ENCODE results near the gene RPAIN. TPM values are rescaled to one million over a fixed set of nuclear protein-coding genes. Genes with fewer than 3 reads are reported as not detected.

RPAIN gene
- total RNA-seq, 1 experiment from 2014 or later, result 49.3 TPM

- H3K4me3 Mint-ChIP-seq (ENCODE audit: unreplicated experiment), result no peak overlapping the region
- H3K9me3 Mint-ChIP-seq (ENCODE audit: unreplicated experiment), result no peaks in the 10 kb centered on the region
- H3K27ac Mint-ChIP-seq (ENCODE audit: low read depth, unreplicated experiment), result no peak overlapping the region
- peaks cover 95% of the 10 kb centered on the region for H3K36me3 Mint-ChIP-seq (ENCODE audit: insufficient read depth, unreplicated experiment)
- POLR2A ChIA-PET, result interaction anchor here (0.7 kb wide), 1 partner anchor 882 kb away, joined by 4 read pairs; no protein-coding TSS in a partner anchor
- no TSS peak for BruUV-seq (replicated peaks)
- H3K4me1 Mint-ChIP-seq (ENCODE audit: insufficient read depth, unreplicated experiment), result no peaks in the 10 kb centered on the region
- TF ChIP-seq CTCF (IDR thresholded peaks at IDR 0.05; ENCODE audit: unreplicated experiment), result no peak
- intact Hi-C loops (cut with micrococcal nuclease), result no loop called here
- H3K27me3 Mint-ChIP-seq (ENCODE audit: insufficient read depth, unreplicated experiment), result no peaks in the 10 kb centered on the region
- CTCF ChIA-PET, result no interaction called here
- no peak for DNase-seq (ENCODE audit: unreplicated experiment)
Observed at GRCh38 chr17:5446786-5447185, 26.8 kb downstream of the RPAIN start.

GRCh38 chr17:5464717-5465507, 44.9 kb downstream of the RPAIN start:
- ChIA-PET POLR2A (interaction anchor here (0.7 kb wide), 1 partner anchor 26 kb away, joined by 3 read pairs; no protein-coding TSS in a partner anchor), CTCF (no interaction called here)
- Mint-ChIP-seq H3K4me1 (ENCODE audit: insufficient read depth, unreplicated experiment) (peaks cover 33% of the 10 kb centered on the region), H3K4me3 (ENCODE audit: unreplicated experiment) (no peak overlapping the region), H3K9me3 (ENCODE audit: unreplicated experiment) (no peaks in the 10 kb centered on the region), H3K36me3 (ENCODE audit: insufficient read depth, unreplicated experiment) (peaks cover 42% of the 10 kb centered on the region), H3K27me3 (ENCODE audit: insufficient read depth, unreplicated experiment) (no peaks in the 10 kb centered on the region), H3K27ac (ENCODE audit: low read depth, unreplicated experiment) (peak overlapping the region; percentile 4)
- no TSS peak for BruUV-seq (replicated peaks)
- intact Hi-C loops (cut with micrococcal nuclease), result no loop called here
- DNase-seq (ENCODE audit: unreplicated experiment), result no peak
- no peak for TF ChIP-seq CTCF (IDR thresholded peaks at IDR 0.05; ENCODE audit: unreplicated experiment)

- Mint-ChIP-seq H3K4me1 (ENCODE audit: insufficient read depth, unreplicated experiment) (peaks cover 33% of the 10 kb centered on the region), H3K27me3 (ENCODE audit: insufficient read depth, unreplicated experiment) (no peaks in the 10 kb centered on the region), H3K36me3 (ENCODE audit: insufficient read depth, unreplicated experiment) (peaks cover 36% of the 10 kb centered on the region), H3K4me3 (ENCODE audit: unreplicated experiment) (peak overlapping the region; percentile 92), H3K9me3 (ENCODE audit: unreplicated experiment) (no peaks in the 10 kb centered on the region), H3K27ac (ENCODE audit: low read depth, unreplicated experiment) (peak overlapping the region; percentile 93)
- DNase-seq (ENCODE audit: unreplicated experiment), result no peak
- BruUV-seq (replicated peaks), result no TSS peak
- TF ChIP-seq CTCF (IDR thresholded peaks at IDR 0.05; ENCODE audit: unreplicated experiment), result no peak
- ChIA-PET CTCF (interaction anchor here (0.8 to 1.0 kb wide), 3 partner anchors 19 to 452 kb away, joined by 3 to 5 read pairs (median 4); no protein-coding TSS in a partner anchor), POLR2A (interaction anchor here (0.6 to 6.7 kb wide), 7 partner anchors 20 to 1943 kb away, joined by 3 to 108 read pairs (median 6); partner anchors contain the start of genes C1QBP, DERL2, MIS12 and NUP88)
- intact Hi-C loops (cut with micrococcal nuclease), result no loop called here
Observed at GRCh38 chr17:5466295-5466694, 46.3 kb downstream of the RPAIN start.

- Mint-ChIP-seq H3K36me3 (ENCODE audit: insufficient read depth, unreplicated experiment) (peaks cover 36% of the 10 kb centered on the region), H3K27me3 (ENCODE audit: insufficient read depth, unreplicated experiment) (no peaks in the 10 kb centered on the region), H3K4me1 (ENCODE audit: insufficient read depth, unreplicated experiment) (peaks cover 33% of the 10 kb centered on the region), H3K9me3 (ENCODE audit: unreplicated experiment) (no peaks in the 10 kb centered on the region), H3K4me3 (ENCODE audit: unreplicated experiment) (peak overlapping the region; percentile 92), H3K27ac (ENCODE audit: low read depth, unreplicated experiment) (peak overlapping the region; percentile 93)
- BruUV-seq (replicated peaks), result no TSS peak
- CTCF ChIA-PET, result interaction anchor here (1.0 kb wide), 1 partner anchor 18 kb away, joined by 3 read pairs; no protein-coding TSS in a partner anchor
- POLR2A ChIA-PET, result interaction anchor here (0.6 to 6.7 kb wide), 7 partner anchors 16 to 1565 kb away, joined by 3 to 108 read pairs (median 6); partner anchors contain the start of genes C1QBP, DERL2, MIS12 and NUP88
- intact Hi-C loops (cut with micrococcal nuclease), result no loop called here
- no peak for TF ChIP-seq CTCF (IDR thresholded peaks at IDR 0.05; ENCODE audit: unreplicated experiment)
- DNase-seq (ENCODE audit: unreplicated experiment), result no peak
Observed at GRCh38 chr17:5467416-5467815, 47.4 kb downstream of the RPAIN start.

Data from MCF 10A (cell line).